GM23338 (cell line): ENCODE data around the gene SAT1. TPM values are rescaled to one million over a fixed set of nuclear protein-coding genes. Genes with fewer than 3 reads are reported as not detected.

Experiments
- ATAC-seq: fragments of 200-7000 bp; cut with Tn5 transposase; 3 replicates; pipeline ENCODE4 v1.9.1; 2020
- DNase-seq: peaks from one replicate; pipeline ENCODE4 v3.0.0-alpha.2; 2015; ENCODE audit warnings: low spot score
- H2AFZ ChIP-seq: fragments of 200-600 bp; sonication (generic); 2 replicates; pipeline ENCODE4 v1.8.0; 2016; ENCODE audit warnings: antibody characterized with exemption, mild to moderate bottlenecking, moderate library complexity
- H3F3A ChIP-seq: fragments of 200-600 bp; sonication (generic); replicated peaks from 2 replicates; pipeline ENCODE4 v1.8.0; 2017; ENCODE audit warnings: antibody characterized with exemption, mixed run types, low read depth
- H3K27ac ChIP-seq: fragments of 200-600 bp; sonication (generic); 2 replicates; pipeline ENCODE4 v1.6.1; 2016; ENCODE audit warnings: low read depth
- H3K27me3 ChIP-seq: fragments of 200-600 bp; sonication (generic); 2 replicates; pipeline ENCODE4 v1.8.0; 2016; ENCODE audit warnings: mild to moderate bottlenecking, mixed run types, moderate library complexity; ENCODE audit not compliant: insufficient read depth
- H3K36me3 ChIP-seq: fragments of 200-600 bp; sonication (generic); 2 replicates; pipeline ENCODE4 v1.8.0; 2016; ENCODE audit warnings: mild to moderate bottlenecking; ENCODE audit not compliant: insufficient read depth
- H3K4me1 ChIP-seq: fragments of 200-600 bp; sonication (generic); 2 replicates; pipeline ENCODE4 v1.8.0; 2016; ENCODE audit warnings: mild to moderate bottlenecking, moderate library complexity; ENCODE audit not compliant: insufficient read depth
- H3K4me2 ChIP-seq: fragments of 200-600 bp; sonication (generic); 2 replicates; pipeline ENCODE4 v1.7.1; 2017; ENCODE audit warnings: mixed run types
- H3K4me3 ChIP-seq: fragments of 200-600 bp; sonication (generic); 2 replicates; pipeline ENCODE4 v1.6.1; 2016; ENCODE audit warnings: mixed run types
- H3K79me2 ChIP-seq: fragments of 200-600 bp; sonication (generic); replicated peaks from 2 replicates; pipeline ENCODE4 v1.8.0; 2017; ENCODE audit warnings: mild to moderate bottlenecking; ENCODE audit not compliant: insufficient read depth
- H3K9me2 ChIP-seq: fragments of 200-600 bp; sonication (generic); 2 replicates; pipeline ENCODE4 v1.8.0; 2017; ENCODE audit not compliant: insufficient read depth
- H4K20me1 ChIP-seq: fragments of 200-600 bp; sonication (generic); replicated peaks from 2 replicates; pipeline ENCODE4 v1.8.0; 2017; ENCODE audit warnings: mild to moderate bottlenecking; ENCODE audit not compliant: insufficient read depth
- H3K27ac Mint-ChIP-seq: 2 replicates; pipeline ENCODE4 v1.8.0; 2020; ENCODE audit warnings: inconsistent platforms, mild to moderate bottlenecking, moderate library complexity, mixed read lengths
- H3K27me3 Mint-ChIP-seq: 3 replicates; pipeline ENCODE4 v1.8.0; 2022; ENCODE audit warnings: low read depth, mild to moderate bottlenecking, moderate library complexity, mixed read lengths, inconsistent platforms; ENCODE audit not compliant: insufficient read depth, poor library complexity
- H3K36me3 Mint-ChIP-seq: 3 replicates; pipeline ENCODE4 v1.8.0; 2021; ENCODE audit warnings: low read depth, mild to moderate bottlenecking, inconsistent platforms, moderate library complexity, mixed read lengths
- H3K4me1 Mint-ChIP-seq: 3 replicates; pipeline ENCODE4 v1.8.0; 2020; ENCODE audit warnings: mild to moderate bottlenecking, inconsistent platforms, mixed read lengths
- H3K4me3 Mint-ChIP-seq: 3 replicates; pipeline ENCODE4 v1.8.0; 2021; ENCODE audit warnings: moderate library complexity, mild to moderate bottlenecking, inconsistent platforms, mixed read lengths
- H3K9me3 Mint-ChIP-seq: 3 replicates; pipeline ENCODE4 v1.8.0; 2020; ENCODE audit warnings: moderate library complexity, mild to moderate bottlenecking, inconsistent platforms, mixed read lengths
- CREB1 ChIP-seq: fragments of 250-450 bp; sonication (Bioruptor Pico); IDR thresholded peaks from 2 replicates; pipeline ENCODE4 v1.5.0; 2020; ENCODE audit warnings: low read depth, mild to moderate bottlenecking, moderate library complexity
- CTCF ChIP-seq, 2 experiments: fragments of 200-600 bp in 1 of 2; sonication (generic) in 1 of 2; conservative IDR thresholded peaks; 2 replicates each; pipeline versions ENCODE4 v1.5.1 to v1.6.1; 2016 to 2017; ENCODE audit warnings: antibody characterized with exemption in 2 of 2, low read depth in 2 of 2, mild to moderate bottlenecking in 2 of 2, moderate library complexity in 1 of 2
- ETS1 ChIP-seq: IDR thresholded peaks from 2 replicates; pipeline ENCODE4 v1.6.1; 2016; ENCODE audit warnings: antibody characterized with exemption
- EZH2 ChIP-seq: fragments of 200-600 bp; sonication (generic); IDR thresholded peaks from one replicate; pipeline ENCODE4 v1.8.0; 2017; ENCODE audit warnings: antibody characterized with exemption, mild to moderate bottlenecking, low read depth; ENCODE audit not compliant: unreplicated experiment
- EZH2phosphoT487 ChIP-seq: fragments of 200-600 bp; sonication (generic); IDR thresholded peaks from one replicate; pipeline ENCODE4 v1.8.1; 2018; ENCODE audit warnings: antibody characterized with exemption; ENCODE audit not compliant: unreplicated experiment
- JUNB ChIP-seq: IDR thresholded peaks from one replicate; pipeline ENCODE4 v1.6.1; 2016; ENCODE audit warnings: antibody characterized with exemption; ENCODE audit not compliant: unreplicated experiment
- NANOG ChIP-seq: IDR thresholded peaks from 2 replicates; pipeline ENCODE4 v1.6.1; 2016; ENCODE audit warnings: antibody characterized with exemption, borderline replicate concordance
- POLR2AphosphoS5 ChIP-seq: IDR thresholded peaks from 2 replicates; pipeline ENCODE4 v1.6.1; 2016; ENCODE audit warnings: antibody characterized with exemption, low read depth
- REST ChIP-seq: IDR thresholded peaks from one replicate; pipeline ENCODE4 v1.6.1; 2018; ENCODE audit warnings: antibody characterized with exemption; ENCODE audit not compliant: unreplicated experiment
- STAT1 ChIP-seq: IDR thresholded peaks from one replicate; pipeline ENCODE4 v1.6.1; 2016; ENCODE audit warnings: antibody characterized with exemption; ENCODE audit not compliant: unreplicated experiment
- ZNF114 ChIP-seq: fragments of 250-450 bp; sonication (Bioruptor Pico); IDR thresholded peaks from 2 replicates; pipeline ENCODE4 v1.5.0; 2020; ENCODE audit warnings: mild to moderate bottlenecking, moderate library complexity
- ZNF331 ChIP-seq: fragments of 250-450 bp; sonication (Bioruptor Pico); IDR thresholded peaks from 2 replicates; pipeline ENCODE4 v1.5.0; 2020; ENCODE audit warnings: low read depth, mild to moderate bottlenecking, moderate library complexity
- polyA plus RNA-seq: library from polyadenylated mRNA; unstranded; fragments of >200 nt; fragmentation: Nextera tagmentation; extraction: Ambion mirVana; gene quantifications from 2 replicates; pipeline ENCODE4 v1.2.1, GENCODE V29; 2016
- total RNA-seq: library from RNA; depleted of rRNA; stranded (reverse); fragments of >200 nt; shearing (Covaris generic); gene quantifications from 2 replicates; pipeline ENCODE4 v1.2.3, GENCODE V29; 2014

SAT1 gene
- total and polyA plus RNA-seq, 2 experiments from 2014 or later, result 44.1 to 101 TPM

- TF ChIP-seq ETS1 (no peak), NANOG (no peak)
Observed at GRCh38 chrX:23749129-23749528, 33.8 kb upstream of the SAT1 start (continued).

GRCh38 chrX:23749576-23749975 is 33.4 kb upstream of the SAT1 start:
- Histone ChIP-seq H3K4me1 (no peaks in the 10 kb centered on the region), H3K4me2 (no peak overlapping the region), H3K36me3 (no peaks in the 10 kb centered on the region), H4K20me1 (no peaks in the 10 kb centered on the region), H3K79me2 (no peaks in the 10 kb centered on the region), H3K9me2 (no peaks in the 10 kb centered on the region), H3K27ac (no peak overlapping the region), H3K4me3 (no peak overlapping the region), H2AFZ (no peak overlapping the region), H3K27me3 (no peaks in the 10 kb centered on the region), H3F3A (no peaks in the 10 kb centered on the region)
- ATAC-seq (no peak), DNase-seq (no peak)
- H3K27ac Mint-ChIP-seq, result no peak overlapping the region
- no peaks in the 10 kb centered on the region for H3K9me3 Mint-ChIP-seq
- H3K27me3 Mint-ChIP-seq, result no peaks in the 10 kb centered on the region
- no peaks in the 10 kb centered on the region for H3K4me1 Mint-ChIP-seq
- no peaks in the 10 kb centered on the region for H3K36me3 Mint-ChIP-seq
- H3K4me3 Mint-ChIP-seq, result no peak overlapping the region
- TF ChIP-seq ZNF114 (CRISPR knock-in tag), result no peak
- TF ChIP-seq POLR2AphosphoS5, result no peak
- TF ChIP-seq NANOG, result no peak
- TF ChIP-seq JUNB, result no peak
- no peak for TF ChIP-seq REST
- TF ChIP-seq EZH2phosphoT487, result no peak
- no peak for TF ChIP-seq CTCF (conservative IDR thresholded peaks at IDR 0.05; ENCODE audit: low read depth in 2 of 2)
- no peak for TF ChIP-seq ZNF331 (CRISPR knock-in tag)
- TF ChIP-seq STAT1, result no peak
- TF ChIP-seq ETS1, result no peak
- no peak for TF ChIP-seq CREB1 (CRISPR knock-in tag)
- no peak for TF ChIP-seq EZH2
